CD4-positive, alpha-beta T cell (primary cell): ENCODE measurements around the gene GNB2. TPM values are rescaled to one million over a fixed set of nuclear protein-coding genes. Genes with fewer than 3 reads are reported as not detected.

Experiments
- ATAC-seq: fragments of 200-7000 bp; cut with Tn5 transposase; one replicate; pipeline ENCODE4 v1.10.0; 2022; ENCODE audit warnings: mild to moderate bottlenecking; ENCODE audit not compliant: poor library complexity
- CTCF ChIA-PET: fragments of 350-600 bp; sonication (Branson Sonifier 250); formaldehyde crosslinking; loops from one replicate; lab custom pipeline; 2021; ENCODE audit warnings: antibody characterized with exemption, inconsistent platforms; lab: Charles Lee
- POLR2A ChIA-PET: fragments of 350-600 bp; sonication (Branson Sonifier 250); formaldehyde crosslinking; loops from one replicate; lab custom pipeline; 2021; ENCODE audit warnings: antibody characterized with exemption, inconsistent platforms; lab: Charles Lee
- DNase-seq, 14 experiments: peaks; one replicate each; pipeline ENCODE4 v3.0.0-alpha.2; 2013 to 2020; ENCODE audit warnings: mixed read lengths in 2 of 14
- H3K27ac ChIP-seq, 2 donors: one replicate each; pipeline versions ENCODE4 v1.5.1 to v1.7.0; 2013; ENCODE audit warnings: low read length in 2 of 2, low read depth in 1 of 2, mild to moderate bottlenecking in 1 of 2
- H3K27me3 ChIP-seq, 2 experiments: 1 replicate in 1 of 2; 2 replicates in 1 of 2; pipeline versions ENCODE4 v1.6.1 to v1.7.0; 2013; ENCODE audit warnings: low read length in 2 of 2, control low read depth in 1 of 2, mild to moderate bottlenecking in 1 of 2, moderate library complexity in 1 of 2; ENCODE audit not compliant: insufficient read depth in 2 of 2, control insufficient read depth in 1 of 2
- H3K36me3 ChIP-seq: one replicate; pipeline ENCODE4 v1.6.1; 2013; ENCODE audit warnings: low read length, control low read depth; ENCODE audit not compliant: insufficient read depth
- H3K4me1 ChIP-seq: one replicate; pipeline ENCODE4 v1.6.1; 2013; ENCODE audit warnings: low read length, control low read depth; ENCODE audit not compliant: insufficient read depth
- H3K4me3 ChIP-seq: one replicate; pipeline ENCODE4 v1.5.1; 2013; ENCODE audit warnings: mild to moderate bottlenecking, low read length, moderate library complexity
- H3K9me3 ChIP-seq, 2 experiments: 1 replicate in 1 of 2; 2 replicates in 1 of 2; pipeline versions ENCODE4 v1.6.1 to v1.7.0; 2013; ENCODE audit warnings: low read length in 2 of 2, mild to moderate bottlenecking in 2 of 2, control low read depth in 1 of 2, moderate library complexity in 1 of 2; ENCODE audit not compliant: control insufficient read depth in 1 of 2, insufficient read depth in 1 of 2
- H3K27ac Mint-ChIP-seq: one replicate; pipeline ENCODE4 v1.8.0; 2020; ENCODE audit warnings: mixed read lengths
- H3K27me3 Mint-ChIP-seq: one replicate; pipeline ENCODE4 v1.8.0; 2021; ENCODE audit warnings: mixed read lengths
- H3K36me3 Mint-ChIP-seq: one replicate; pipeline ENCODE4 v1.8.0; 2021; ENCODE audit warnings: low read depth, mixed read lengths
- H3K4me1 Mint-ChIP-seq: one replicate; pipeline ENCODE4 v1.8.0; 2021; ENCODE audit warnings: low read depth, mixed read lengths
- H3K4me3 Mint-ChIP-seq: one replicate; pipeline ENCODE4 v1.8.0; 2020; ENCODE audit warnings: mild to moderate bottlenecking, mixed read lengths
- H3K9me3 Mint-ChIP-seq: one replicate; pipeline ENCODE4 v1.8.0; 2020; ENCODE audit warnings: mixed read lengths
- intact Hi-C, 2 experiments: fragments of 100-400 bp; cut with DNase I in 1 of 2; cut with micrococcal nuclease in 1 of 2; formaldehyde crosslinking; loops; one replicate each; pipeline versions ENCODE4 v1.15.1 to v1.9.0; 2023 to 2025; cut with DNase I, micrococcal nuclease
- total RNA-seq, 174 experiments: library from RNA in 2 of 174; stranded (reverse) in 2 of 174; gene quantifications; one replicate each; pipeline ENCODE4 v1.2.3 and lab custom pipeline; 2021 to 2026
- TF ChIP-seq, protein P1 (sequence below): fragments of 200-600 bp; IDR thresholded peaks from one replicate; pipeline ENCODE4 v1.8.0; 2022; ENCODE audit warnings: antibody characterized with exemption, mild to moderate bottlenecking

Gene GNB2
- total RNA-seq, 2 experiments from 2014 or later = 87.8 to 91.9 TPM

DNA sequence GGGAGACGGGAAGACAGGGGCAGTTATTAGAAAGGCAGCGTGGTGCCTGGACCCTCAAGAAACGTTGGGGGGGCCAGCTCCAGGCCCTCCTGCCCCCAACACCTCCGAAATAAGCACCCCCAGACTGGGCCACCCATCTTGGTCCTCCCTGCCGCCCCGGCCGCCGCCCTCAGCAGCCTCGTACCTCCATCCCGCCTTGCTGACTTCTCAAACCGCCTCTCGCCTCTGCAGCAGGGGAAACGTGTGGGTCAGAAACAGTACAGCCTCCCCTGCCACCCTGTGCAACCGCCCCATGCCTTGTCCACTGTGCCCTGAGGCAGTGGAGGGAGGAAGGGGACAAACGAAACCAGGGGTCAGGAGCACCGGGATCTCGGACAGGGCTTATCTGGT, 13.3 kb downstream of the GNB2 start:
- Mint-ChIP-seq H3K27me3 (no peaks in the 10 kb centered on the region), H3K9me3 (no peaks in the 10 kb centered on the region), H3K27ac (no peak overlapping the region), H3K4me3 (no peak overlapping the region), H3K4me1 (peaks cover 14% of the 10 kb centered on the region), H3K36me3 (peaks cover 52% of the 10 kb centered on the region)
- Histone ChIP-seq H3K4me1 (peaks cover 35% of the 10 kb centered on the region), H3K27me3 (no peaks in the 10 kb centered on the region), H3K9me3 (peaks cover 0 to under 1% of the 10 kb centered on the region in 2 experiments), H3K36me3 (peaks cover 82% of the 10 kb centered on the region), H3K27ac (no peak overlapping the region), H3K4me3 (no peak overlapping the region)
- TF ChIP-seq, protein P1, sequence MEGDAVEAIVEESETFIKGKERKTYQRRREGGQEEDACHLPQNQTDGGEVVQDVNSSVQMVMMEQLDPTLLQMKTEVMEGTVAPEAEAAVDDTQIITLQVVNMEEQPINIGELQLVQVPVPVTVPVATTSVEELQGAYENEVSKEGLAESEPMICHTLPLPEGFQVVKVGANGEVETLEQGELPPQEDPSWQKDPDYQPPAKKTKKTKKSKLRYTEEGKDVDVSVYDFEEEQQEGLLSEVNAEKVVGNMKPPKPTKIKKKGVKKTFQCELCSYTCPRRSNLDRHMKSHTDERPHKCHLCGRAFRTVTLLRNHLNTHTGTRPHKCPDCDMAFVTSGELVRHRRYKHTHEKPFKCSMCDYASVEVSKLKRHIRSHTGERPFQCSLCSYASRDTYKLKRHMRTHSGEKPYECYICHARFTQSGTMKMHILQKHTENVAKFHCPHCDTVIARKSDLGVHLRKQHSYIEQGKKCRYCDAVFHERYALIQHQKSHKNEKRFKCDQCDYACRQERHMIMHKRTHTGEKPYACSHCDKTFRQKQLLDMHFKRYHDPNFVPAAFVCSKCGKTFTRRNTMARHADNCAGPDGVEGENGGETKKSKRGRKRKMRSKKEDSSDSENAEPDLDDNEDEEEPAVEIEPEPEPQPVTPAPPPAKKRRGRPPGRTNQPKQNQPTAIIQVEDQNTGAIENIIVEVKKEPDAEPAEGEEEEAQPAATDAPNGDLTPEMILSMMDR = no peak
- ChIA-PET POLR2A (no interaction called here), CTCF (interaction anchor here (1.0 kb wide), 1 partner anchor 19 kb away, joined by 3 read pairs; no protein-coding TSS in a partner anchor)
- no peak for ATAC-seq
- intact Hi-C loops = no loop called here
- peak in 1 of 14 experiments; percentile 16 for DNase-seq

DNA sequence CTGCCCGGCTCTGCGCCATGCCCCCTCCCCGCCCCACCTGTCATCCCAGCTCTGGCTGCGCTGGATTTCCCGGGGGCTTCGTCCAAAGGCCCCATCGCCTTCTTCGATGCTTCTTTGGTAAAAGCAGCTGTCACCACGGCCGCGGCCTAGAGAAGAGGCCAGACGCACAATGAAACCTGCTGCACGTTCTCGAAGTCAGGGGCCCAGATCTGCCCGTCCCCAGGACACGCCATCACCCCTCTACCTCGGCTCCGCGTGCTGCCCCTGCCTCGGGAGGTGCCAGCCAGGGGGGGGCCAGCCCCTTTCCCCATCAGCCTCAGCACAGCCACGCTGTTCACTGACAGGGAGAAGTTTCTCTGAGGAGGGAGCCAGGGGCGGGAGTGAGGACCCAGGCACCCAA, 13.7 kb downstream of the GNB2 start:
- Histone ChIP-seq H3K4me1 (peaks cover 38% of the 10 kb centered on the region), H3K36me3 (peaks cover 77% of the 10 kb centered on the region), H3K4me3 (no peak overlapping the region), H3K27ac (no peak overlapping the region), H3K9me3 (no peaks in the 10 kb centered on the region), H3K27me3 (no peaks in the 10 kb centered on the region)
- H3K4me3 Mint-ChIP-seq = no peak overlapping the region
- ATAC-seq = no peak
- peaks cover 17% of the 10 kb centered on the region for H3K4me1 Mint-ChIP-seq
- H3K9me3 Mint-ChIP-seq = no peaks in the 10 kb centered on the region
- ChIA-PET CTCF (interaction anchor here (1.0 kb wide), 1 partner anchor 18 kb away, joined by 3 read pairs; no protein-coding TSS in a partner anchor), POLR2A (no interaction called here)
- intact Hi-C loops = no loop called here
- no peak overlapping the region for H3K27ac Mint-ChIP-seq
- DNase-seq = peak in 1 of 14 experiments; percentile 23
- H3K36me3 Mint-ChIP-seq = peaks cover 51% of the 10 kb centered on the region
- TF ChIP-seq, protein P1 = no peak
- H3K27me3 Mint-ChIP-seq = no peaks in the 10 kb centered on the region

DNA sequence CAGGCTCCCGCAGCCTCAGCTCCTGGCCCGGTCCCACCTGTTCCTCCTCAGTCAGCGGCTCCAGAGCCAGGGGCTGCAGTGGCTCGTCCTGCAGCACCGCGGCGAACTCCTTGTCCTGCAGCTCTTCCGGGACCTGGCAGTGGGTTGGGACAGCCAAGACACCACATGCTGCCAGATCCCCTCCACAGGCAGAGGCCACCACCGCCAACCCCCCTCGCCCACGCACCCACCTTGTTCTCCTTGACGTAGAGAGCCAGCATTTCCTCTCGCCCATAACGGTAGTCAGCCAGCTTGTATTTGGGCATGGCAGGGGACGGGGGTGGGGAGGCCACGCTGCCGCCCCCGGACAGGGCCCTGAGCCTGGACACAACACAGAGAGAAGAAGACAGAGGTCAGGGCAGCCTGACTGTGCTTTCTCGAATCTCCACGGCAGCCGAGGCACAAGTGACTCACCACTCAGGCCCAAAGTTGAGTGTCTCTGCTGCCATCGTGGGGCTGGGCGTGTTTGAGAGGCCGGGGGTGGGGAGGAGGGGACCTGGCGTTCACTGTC, 14.3 kb downstream of the GNB2 start:
- no peak for ATAC-seq
- H3K9me3 Mint-ChIP-seq = no peaks in the 10 kb centered on the region
- ChIA-PET POLR2A (interaction anchor here (1.6 kb wide), 1 partner anchor 15 kb away, joined by 3 read pairs; no protein-coding TSS in a partner anchor), CTCF (interaction anchor here (0.7 kb wide), 1 partner anchor 80 kb away, joined by 3 read pairs; no protein-coding TSS in a partner anchor)
- intact Hi-C loops = no loop called here
- Histone ChIP-seq H3K27ac (no peak overlapping the region), H3K4me3 (no peak overlapping the region), H3K9me3 (no peaks in the 10 kb centered on the region), H3K4me1 (peaks cover 44% of the 10 kb centered on the region), H3K36me3 (peaks cover 72% of the 10 kb centered on the region), H3K27me3 (no peaks in the 10 kb centered on the region)
- H3K4me1 Mint-ChIP-seq = peaks cover 23% of the 10 kb centered on the region
- no peaks in the 10 kb centered on the region for H3K27me3 Mint-ChIP-seq
- H3K27ac Mint-ChIP-seq = no peak overlapping the region
- H3K4me3 Mint-ChIP-seq = no peak overlapping the region
- peaks cover 51% of the 10 kb centered on the region for H3K36me3 Mint-ChIP-seq
- TF ChIP-seq, protein P1 = no peak
- DNase-seq = peak in 1 of 14 experiments; percentile 20
